Measurements from ENCODE around the gene PRKCH.

Gene PRKCH

GRCh38 chr14:61587081-61587713 is 265.8 kb downstream of the PRKCH start:
- TF ChIP-seq CTCF (IDR thresholded peaks at IDR 0.05; ENCODE audit: borderline replicate concordance, insufficient read depth, low read depth, low read length) = no peak
- no peak overlapping the region for H3K4me3 ChIP-seq (ENCODE audit: low read depth, low read length)

GRCh38 chr14:61588419-61588901 is 267.1 kb downstream of the PRKCH start:
- H3K4me3 ChIP-seq (ENCODE audit: low read depth, low read length) = no peak overlapping the region
- TF ChIP-seq CTCF (IDR thresholded peaks at IDR 0.05; ENCODE audit: borderline replicate concordance, insufficient read depth, low read depth, low read length) = no peak

GRCh38 chr14:61589691-61590581 is 268.6 kb downstream of the PRKCH start:
- H3K4me3 ChIP-seq (ENCODE audit: low read depth, low read length) = no peak overlapping the region
- TF ChIP-seq CTCF (IDR thresholded peaks at IDR 0.05; ENCODE audit: borderline replicate concordance, insufficient read depth, low read depth, low read length) = no peak

GRCh38 chr14:61591862-61592261 is 270.5 kb downstream of the PRKCH start:
- no peak for TF ChIP-seq CTCF (IDR thresholded peaks at IDR 0.05; ENCODE audit: borderline replicate concordance, insufficient read depth, low read depth, low read length)

GRCh38 chr14:61593330-61593729 is 272.0 kb downstream of the PRKCH start:
- no peak overlapping the region for H3K4me3 ChIP-seq (ENCODE audit: low read depth, low read length)
- no peak for TF ChIP-seq CTCF (IDR thresholded peaks at IDR 0.05; ENCODE audit: borderline replicate concordance, insufficient read depth, low read depth, low read length)

More at GRCh38 chr14:61591862-61592261, 270.5 kb downstream of the PRKCH start:
- H3K4me3 ChIP-seq (ENCODE audit: low read depth, low read length) = no peak overlapping the region

- H3K4me3 ChIP-seq (ENCODE audit: low read depth, low read length) = no peak overlapping the region
- no peak for TF ChIP-seq CTCF (IDR thresholded peaks at IDR 0.05; ENCODE audit: borderline replicate concordance, insufficient read depth, low read depth, low read length)
Measured at GRCh38 chr14:61596990-61597389, 275.6 kb downstream of the PRKCH start.
